Breast epithelium (tissue), 4 donors: ENCODE data around the gene SNX18. TPM values are rescaled to one million over a fixed set of nuclear protein-coding genes. Genes with fewer than 3 reads are reported as not detected.

Experiments used
- DNase-seq, 2 donors: peaks; one replicate each; pipeline ENCODE4 v3.0.0-alpha.2; 2019; ENCODE audit warnings: low spot score in 2 of 2
- H3K27ac ChIP-seq, 2 donors: fragments of 200-600 bp; sonication (generic) in 1 of 2; one replicate each; pipeline ENCODE4 v1.5.1; 2016 to 2019; ENCODE audit warnings: mild to moderate bottlenecking in 1 of 2
- H3K27me3 ChIP-seq, 2 donors: fragments of 200-600 bp; sonication (generic) in 1 of 2; one replicate each; pipeline versions ENCODE4 v1.5.1 to v1.6.0; 2017 to 2019; ENCODE audit warnings: control low read depth in 1 of 2, mild to moderate bottlenecking in 1 of 2
- H3K36me3 ChIP-seq: fragments of 200-600 bp; one replicate; pipeline ENCODE4 v1.5.1; 2019
- H3K4me1 ChIP-seq, 2 donors: fragments of 200-600 bp; sonication (generic); one replicate each; pipeline ENCODE4 v1.5.1; 2016 to 2019; ENCODE audit warnings: control low read depth in 1 of 2
- H3K4me3 ChIP-seq, 3 donors: fragments of 200-600 bp; sonication (generic); 1 replicate in 2 of 3; 2 replicates in 1 of 3; pipeline ENCODE4 v1.5.1; 2016 to 2019; ENCODE audit warnings: mild to moderate bottlenecking in 3 of 3, moderate library complexity in 2 of 3
- H3K9me3 ChIP-seq, 2 donors: fragments of 200-600 bp; sonication (generic) in 1 of 2; one replicate each; pipeline ENCODE4 v1.5.1; 2016 to 2019; ENCODE audit warnings: control low read depth in 1 of 2
- POLR2A ChIP-seq: fragments of 450-650 bp; IDR thresholded peaks from one replicate; pipeline ENCODE4 v1.6.1; 2016; ENCODE audit warnings: antibody characterized with exemption, mild to moderate bottlenecking, moderate library complexity
- POLR2AphosphoS5 ChIP-seq, 3 donors: sonication (generic); formaldehyde crosslinking; IDR thresholded peaks; one replicate each; pipeline ENCODE4 v1.6.1; 2017; ENCODE audit warnings: antibody characterized with exemption in 3 of 3
- intact Hi-C: fragments of 100-400 bp; cut with DNase I; formaldehyde crosslinking; loops from one replicate; pipeline ENCODE4 v1.15.1; 2023; ENCODE audit warnings: low total_unique reads
- total RNA-seq, 3 donors: library from RNA; depleted of rRNA; stranded (reverse); fragments of >200 nt; gene quantifications; one replicate each; pipeline ENCODE4 v1.1.0, GENCODE V29; 2016
- TF ChIP-seq, protein P1 (sequence below), 3 donors: fragments of 450-650 bp; IDR thresholded peaks; one replicate each; pipeline ENCODE4 v1.5.1; 2016 to 2017; ENCODE audit warnings: antibody characterized with exemption in 3 of 3, mild to moderate bottlenecking in 3 of 3, moderate library complexity in 3 of 3

Gene SNX18
- total RNA-seq, 3 donors from 2014 or later = 29.2 to 37.3 (median 33.1) TPM

DNA sequence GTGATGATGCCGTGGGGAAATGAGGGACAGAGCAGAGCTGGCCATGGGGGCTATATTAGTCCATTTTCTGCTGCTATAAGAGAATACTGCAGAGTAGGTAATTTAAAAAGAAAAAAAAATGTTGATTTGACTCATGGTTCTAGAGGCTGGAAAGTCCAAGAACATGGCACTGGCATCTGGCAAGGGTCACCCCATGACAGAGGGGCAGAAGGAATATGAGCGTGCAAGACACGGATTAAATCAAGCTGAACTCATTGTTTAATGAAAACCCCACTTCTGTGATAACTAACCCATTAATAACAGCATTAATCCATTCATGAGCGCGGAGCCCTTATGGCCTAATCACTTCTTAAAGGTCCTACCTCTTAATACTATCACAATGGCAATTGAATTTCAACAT lies 68.8 kb downstream of the SNX18 start:
- intact Hi-C loops = no loop called here
- H3K4me1 ChIP-seq = no peaks in the 10 kb centered on the region

DNA sequence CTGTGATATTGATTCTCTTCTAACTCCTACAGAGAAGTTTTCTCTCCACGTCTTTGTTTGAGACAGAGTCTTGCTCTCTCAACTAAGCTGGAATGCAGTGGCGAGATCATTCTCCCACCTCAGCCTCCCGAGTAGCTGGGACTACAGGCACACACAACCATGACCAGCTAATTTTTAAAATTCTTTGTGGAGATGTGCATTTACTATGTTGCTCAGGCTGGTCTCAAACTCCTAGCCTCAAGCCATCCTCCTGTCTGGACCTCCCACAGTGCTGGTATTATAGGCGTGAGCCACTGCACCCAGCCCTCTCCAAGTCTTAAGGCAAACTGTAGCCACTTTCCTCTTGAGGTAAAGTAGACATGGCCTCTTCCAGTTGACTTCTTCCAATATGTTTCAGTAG lies 72.2 kb downstream of the SNX18 start:
- H3K4me3 ChIP-seq = no peak overlapping the region
- H3K4me1 ChIP-seq = no peaks in the 10 kb centered on the region
- no peaks in the 10 kb centered on the region for H3K27me3 ChIP-seq
- no peak for DNase-seq
- intact Hi-C loops = no loop called here
- TF ChIP-seq POLR2A = no peak
- H3K9me3 ChIP-seq = peaks cover 0 to 9% of the 10 kb centered on the region in 2 donors
- no peak overlapping the region for H3K27ac ChIP-seq
- no peaks in the 10 kb centered on the region for H3K36me3 ChIP-seq

More for the DNA sequence above, 68.8 kb downstream of the SNX18 start:
- TF ChIP-seq POLR2A (no peak), POLR2AphosphoS5 (IDR thresholded peaks at IDR 0.05) (no peak)
- TF ChIP-seq, protein P1, sequence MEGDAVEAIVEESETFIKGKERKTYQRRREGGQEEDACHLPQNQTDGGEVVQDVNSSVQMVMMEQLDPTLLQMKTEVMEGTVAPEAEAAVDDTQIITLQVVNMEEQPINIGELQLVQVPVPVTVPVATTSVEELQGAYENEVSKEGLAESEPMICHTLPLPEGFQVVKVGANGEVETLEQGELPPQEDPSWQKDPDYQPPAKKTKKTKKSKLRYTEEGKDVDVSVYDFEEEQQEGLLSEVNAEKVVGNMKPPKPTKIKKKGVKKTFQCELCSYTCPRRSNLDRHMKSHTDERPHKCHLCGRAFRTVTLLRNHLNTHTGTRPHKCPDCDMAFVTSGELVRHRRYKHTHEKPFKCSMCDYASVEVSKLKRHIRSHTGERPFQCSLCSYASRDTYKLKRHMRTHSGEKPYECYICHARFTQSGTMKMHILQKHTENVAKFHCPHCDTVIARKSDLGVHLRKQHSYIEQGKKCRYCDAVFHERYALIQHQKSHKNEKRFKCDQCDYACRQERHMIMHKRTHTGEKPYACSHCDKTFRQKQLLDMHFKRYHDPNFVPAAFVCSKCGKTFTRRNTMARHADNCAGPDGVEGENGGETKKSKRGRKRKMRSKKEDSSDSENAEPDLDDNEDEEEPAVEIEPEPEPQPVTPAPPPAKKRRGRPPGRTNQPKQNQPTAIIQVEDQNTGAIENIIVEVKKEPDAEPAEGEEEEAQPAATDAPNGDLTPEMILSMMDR (IDR thresholded peaks at IDR 0.05) = no peak
- no peak overlapping the region for H3K4me3 ChIP-seq
- no peak overlapping the region for H3K27ac ChIP-seq
- no peak for DNase-seq
- H3K9me3 ChIP-seq = peaks cover 0 to 9% of the 10 kb centered on the region in 2 donors
- no peaks in the 10 kb centered on the region for H3K27me3 ChIP-seq
- no peaks in the 10 kb centered on the region for H3K36me3 ChIP-seq

DNA sequence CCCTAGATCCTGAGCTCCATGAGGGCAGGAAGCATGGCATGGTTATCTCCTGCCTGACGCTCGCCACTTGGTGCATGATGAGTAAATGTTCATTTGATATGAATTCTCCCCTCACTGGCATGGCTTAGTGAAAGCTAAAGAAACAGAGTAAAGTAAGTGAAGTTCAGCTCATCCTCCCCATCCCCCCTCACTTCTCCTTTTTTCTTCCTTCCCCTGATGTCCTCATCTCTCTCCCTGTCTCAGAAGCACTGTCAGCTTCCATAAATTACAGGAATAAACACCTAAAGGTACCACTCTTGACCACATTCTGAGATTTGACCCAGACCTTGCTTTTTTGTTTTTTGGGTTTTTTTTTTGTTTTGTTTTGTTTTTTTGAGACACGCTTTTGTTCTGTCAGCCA lies 73.3 kb downstream of the SNX18 start:
- TF ChIP-seq POLR2A (no peak), POLR2AphosphoS5 (IDR thresholded peaks at IDR 0.05) (no peak)
- TF ChIP-seq, protein P1 (IDR thresholded peaks at IDR 0.05) = no peak
- intact Hi-C loops = no loop called here
- DNase-seq = no peak
- Histone ChIP-seq H3K27me3 (no peaks in the 10 kb centered on the region), H3K36me3 (no peaks in the 10 kb centered on the region), H3K4me1 (no peaks in the 10 kb centered on the region), H3K9me3 (peaks cover 0 to 9% of the 10 kb centered on the region in 2 donors), H3K4me3 (no peak overlapping the region), H3K27ac (no peak overlapping the region)

DNA sequence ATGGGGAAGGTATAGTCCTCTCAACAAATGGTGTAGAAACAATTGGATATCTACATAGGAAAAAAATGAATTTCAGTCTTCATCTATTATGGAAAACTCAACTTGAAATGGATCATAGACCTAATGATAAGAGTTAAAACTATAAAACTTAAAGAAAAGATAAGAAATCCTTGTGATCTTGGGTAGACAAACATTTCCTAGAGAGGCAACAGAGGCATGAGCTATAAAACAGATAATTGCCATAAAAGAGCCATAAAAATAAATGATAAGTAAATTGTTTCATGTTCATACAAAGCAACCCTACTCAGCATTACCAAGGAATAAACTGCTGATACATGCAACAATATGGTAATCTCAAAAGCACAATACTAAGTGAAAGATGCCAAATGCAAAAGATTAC lies 76.2 kb downstream of the SNX18 start:
- no peaks in the 10 kb centered on the region for H3K4me1 ChIP-seq
- H3K4me3 ChIP-seq = no peak overlapping the region
- TF ChIP-seq, protein P1 (IDR thresholded peaks at IDR 0.05) = no peak
- TF ChIP-seq POLR2A (no peak), POLR2AphosphoS5 (IDR thresholded peaks at IDR 0.05) (no peak)
- no peak for DNase-seq
- H3K27me3 ChIP-seq = no peaks in the 10 kb centered on the region
- intact Hi-C loops = no loop called here
- H3K36me3 ChIP-seq = no peaks in the 10 kb centered on the region
- no peak overlapping the region for H3K27ac ChIP-seq
- no peaks in the 10 kb centered on the region for H3K9me3 ChIP-seq

DNA sequence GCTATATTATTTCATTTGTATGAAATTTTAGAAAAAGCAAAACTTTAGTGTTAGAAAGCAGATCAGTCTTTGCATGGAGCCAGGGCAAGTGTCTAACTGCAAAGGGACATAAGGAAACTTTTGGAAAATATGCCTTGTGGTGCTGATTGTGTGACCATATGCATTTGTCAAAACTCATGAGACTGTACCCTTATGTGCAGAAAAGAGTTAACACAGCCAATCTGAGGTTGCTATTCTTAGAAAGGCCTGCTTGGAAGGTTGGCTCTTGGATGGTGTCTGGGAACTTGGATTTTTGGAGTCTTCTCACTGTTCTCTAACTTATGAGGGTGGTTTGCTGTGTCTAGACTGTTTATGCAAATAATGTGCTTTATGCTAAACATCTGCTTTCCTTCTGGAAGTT lies 76.6 kb downstream of the SNX18 start:
- DNase-seq = no peak
- Histone ChIP-seq H3K4me1 (no peaks in the 10 kb centered on the region), H3K27me3 (no peaks in the 10 kb centered on the region), H3K27ac (no peak overlapping the region), H3K4me3 (no peak overlapping the region), H3K9me3 (no peaks in the 10 kb centered on the region), H3K36me3 (no peaks in the 10 kb centered on the region)
- intact Hi-C loops = no loop called here
- no peak for TF ChIP-seq POLR2A
- TF ChIP-seq, protein P1 (IDR thresholded peaks at IDR 0.05) = no peak
- no peak for TF ChIP-seq POLR2AphosphoS5 (IDR thresholded peaks at IDR 0.05)

DNA sequence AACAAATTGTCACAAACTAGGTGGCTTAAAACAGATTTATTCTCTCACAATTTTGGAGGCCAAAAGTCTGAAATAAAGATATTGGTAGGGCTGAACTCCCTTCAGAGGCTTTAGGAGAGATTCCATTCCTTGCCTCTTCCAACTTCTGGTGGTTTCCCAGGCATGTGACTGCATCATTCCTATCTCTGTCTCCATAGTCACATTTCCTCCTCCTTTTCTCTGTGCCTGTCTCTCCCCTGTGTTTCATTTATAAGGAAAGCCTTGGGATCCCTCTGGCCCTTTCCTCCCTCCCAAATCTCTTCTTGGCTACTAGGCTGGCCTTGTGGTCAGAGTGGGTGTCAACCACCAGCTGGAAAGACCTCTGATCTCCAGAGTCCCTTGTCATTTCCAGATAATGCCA lies 78.2 kb downstream of the SNX18 start:
- H3K4me3 ChIP-seq = no peak overlapping the region
- intact Hi-C loops = no loop called here
- TF ChIP-seq POLR2AphosphoS5 (IDR thresholded peaks at IDR 0.05) (no peak), POLR2A (no peak)
- TF ChIP-seq, protein P1 (IDR thresholded peaks at IDR 0.05) = no peak

More for the DNA sequence above, 78.2 kb downstream of the SNX18 start:
- H3K4me1 ChIP-seq = no peaks in the 10 kb centered on the region
- no peak for DNase-seq
- H3K27me3 ChIP-seq = no peaks in the 10 kb centered on the region
- no peak overlapping the region for H3K27ac ChIP-seq
- H3K9me3 ChIP-seq = no peaks in the 10 kb centered on the region
- no peaks in the 10 kb centered on the region for H3K36me3 ChIP-seq
